GM19025 (cell line): Measurements from ENCODE around the gene MAD1L1.
"Not testable (repeated sequence)": the region's sequence is repeated elsewhere in the genome, so short reads cannot be mapped to it uniquely, and the experiment has no call there.

ENCODE experiments used
- ATAC-seq: cut with Tn5 transposase; IDR thresholded peaks from one replicate; pipeline ENCODE4 v1.9.1; 2021; ENCODE audit warnings: mild to moderate bottlenecking, low read depth, moderate library complexity; ENCODE audit not compliant: unreplicated experiment

Gene MAD1L1

GRCh38 chr7:1884583-1885350, 348.0 kb downstream of the MAD1L1 start:
- ATAC-seq, result no peak

GRCh38 chr7:1883834-1884582, 348.7 kb downstream of the MAD1L1 start:
- ATAC-seq, result no peak

- no peak for ATAC-seq
Observed at GRCh38 chr7:1883031-1883761, 349.5 kb downstream of the MAD1L1 start.

GRCh38 chr7:1882451-1882850, 350.3 kb downstream of the MAD1L1 start:
- no peak for ATAC-seq

- no peak for ATAC-seq
Observed at GRCh38 chr7:1881946-1882345, 350.8 kb downstream of the MAD1L1 start.

GRCh38 chr7:1876641-1877040, 356.1 kb downstream of the MAD1L1 start:
- not testable (repeated sequence) for ATAC-seq

GRCh38 chr7:1875392-1876199, 357.1 kb downstream of the MAD1L1 start:
- ATAC-seq, result not testable (repeated sequence)

- ATAC-seq, result not testable (repeated sequence)
Observed at GRCh38 chr7:1874590-1875391, 358.0 kb downstream of the MAD1L1 start.

GRCh38 chr7:1873857-1874589, 358.7 kb downstream of the MAD1L1 start:
- no peak for ATAC-seq

GRCh38 chr7:1873421-1873820, 359.3 kb downstream of the MAD1L1 start:
- ATAC-seq, result no peak

- ATAC-seq, result no peak
Observed at GRCh38 chr7:1873070-1873405, 359.7 kb downstream of the MAD1L1 start.

- ATAC-seq, result no peak
Observed at GRCh38 chr7:1872191-1873069, 360.3 kb downstream of the MAD1L1 start.

GRCh38 chr7:1869452-1870130, 363.2 kb downstream of the MAD1L1 start:
- ATAC-seq, result no peak

GRCh38 chr7:1868516-1869165, 364.1 kb downstream of the MAD1L1 start:
- ATAC-seq, result no peak

- no peak for ATAC-seq
Observed at GRCh38 chr7:1867370-1868260, 365.1 kb downstream of the MAD1L1 start.

- ATAC-seq, result no peak
Observed at GRCh38 chr7:1866601-1867000, 366.1 kb downstream of the MAD1L1 start.
